Fibroblast of lung (primary cell): ENCODE data around the gene MAPT.

Source experiments
- EZH2 ChIP-seq: IDR thresholded peaks from 2 replicates; pipeline ENCODE4 v1.5.1; 2012; ENCODE audit warnings: low read length, control low read depth, mild to moderate bottlenecking; ENCODE audit errors: missing control alignments
- TF ChIP-seq, protein P1 (sequence below), 2 donors: IDR thresholded peaks in 1 of 2; conservative IDR thresholded peaks in 1 of 2; 1 replicate in 1 of 2; 2 replicates in 1 of 2; pipeline ENCODE4 v1.5.1; 2011 to 2012; ENCODE audit warnings: low read length in 2 of 2, control low read depth in 1 of 2, inconsistent platforms in 1 of 2, low read depth in 1 of 2, mild to moderate bottlenecking in 1 of 2

DNA sequence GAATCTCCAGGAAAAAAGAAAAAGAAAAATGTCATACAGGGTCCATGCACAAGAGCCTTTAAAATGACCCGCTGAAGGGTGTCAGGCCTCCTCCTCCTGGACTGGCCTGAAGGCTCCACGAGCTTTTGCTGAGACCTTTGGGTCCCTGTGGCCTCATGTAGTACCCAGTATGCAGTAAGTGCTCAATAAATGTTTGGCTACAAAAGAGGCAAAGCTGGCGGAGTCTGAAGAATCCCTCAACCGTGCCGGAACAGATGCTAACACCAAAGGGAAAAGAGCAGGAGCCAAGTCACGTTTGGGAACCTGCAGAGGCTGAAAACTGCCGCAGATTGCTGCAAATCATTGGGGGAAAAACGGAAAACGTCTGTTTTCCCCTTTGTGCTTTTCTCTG lies 105.5 kb downstream of the MAPT start:
- TF ChIP-seq, protein P1, sequence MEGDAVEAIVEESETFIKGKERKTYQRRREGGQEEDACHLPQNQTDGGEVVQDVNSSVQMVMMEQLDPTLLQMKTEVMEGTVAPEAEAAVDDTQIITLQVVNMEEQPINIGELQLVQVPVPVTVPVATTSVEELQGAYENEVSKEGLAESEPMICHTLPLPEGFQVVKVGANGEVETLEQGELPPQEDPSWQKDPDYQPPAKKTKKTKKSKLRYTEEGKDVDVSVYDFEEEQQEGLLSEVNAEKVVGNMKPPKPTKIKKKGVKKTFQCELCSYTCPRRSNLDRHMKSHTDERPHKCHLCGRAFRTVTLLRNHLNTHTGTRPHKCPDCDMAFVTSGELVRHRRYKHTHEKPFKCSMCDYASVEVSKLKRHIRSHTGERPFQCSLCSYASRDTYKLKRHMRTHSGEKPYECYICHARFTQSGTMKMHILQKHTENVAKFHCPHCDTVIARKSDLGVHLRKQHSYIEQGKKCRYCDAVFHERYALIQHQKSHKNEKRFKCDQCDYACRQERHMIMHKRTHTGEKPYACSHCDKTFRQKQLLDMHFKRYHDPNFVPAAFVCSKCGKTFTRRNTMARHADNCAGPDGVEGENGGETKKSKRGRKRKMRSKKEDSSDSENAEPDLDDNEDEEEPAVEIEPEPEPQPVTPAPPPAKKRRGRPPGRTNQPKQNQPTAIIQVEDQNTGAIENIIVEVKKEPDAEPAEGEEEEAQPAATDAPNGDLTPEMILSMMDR (conservative IDR thresholded peaks at IDR 0.05 in 1 of 2, IDR thresholded peaks at IDR 0.05 in 1 of 2; ENCODE audit: low read depth in 1 of 2, low read length in 2 of 2), result no peak
- no peak for TF ChIP-seq EZH2
